ENCODE data around the gene FCHSD2.
"Not testable (repeated sequence)": the region's sequence is repeated elsewhere in the genome, so short reads cannot be mapped to it uniquely, and the experiment has no call there.

FCHSD2 gene

DNA sequence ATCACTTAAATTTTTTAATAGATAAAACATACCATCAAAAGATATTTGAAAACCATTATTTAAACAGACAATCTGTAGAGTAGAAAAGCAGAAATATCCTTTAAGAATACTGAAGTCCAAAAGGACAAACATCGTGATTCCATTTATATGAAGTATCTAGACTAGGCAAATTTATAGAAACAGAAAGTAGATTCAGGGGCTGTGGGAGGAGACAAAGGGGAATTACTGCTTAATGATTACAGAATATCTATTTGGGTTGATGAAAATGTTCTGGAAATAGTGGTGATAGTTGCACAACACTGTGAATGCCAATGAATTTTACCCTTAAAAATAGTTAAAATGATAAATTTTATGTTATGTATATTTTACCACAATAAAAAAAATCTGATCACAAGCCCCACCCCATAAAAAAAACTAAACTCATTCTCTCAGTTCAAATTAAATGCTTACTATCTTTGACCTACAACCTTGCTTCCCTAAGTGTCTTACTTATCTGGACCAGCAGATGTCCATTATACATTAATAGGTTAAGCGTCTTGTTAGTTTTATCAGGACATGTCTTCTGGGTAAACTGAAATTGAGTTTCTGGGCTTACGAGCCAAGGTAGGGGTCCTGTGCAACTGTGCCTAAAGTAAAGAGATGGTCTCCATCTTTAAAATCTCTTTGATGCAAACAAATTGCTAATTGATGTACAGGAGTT, 86.3 kb downstream of the FCHSD2 start:
- DNase-seq = no peak

DNA sequence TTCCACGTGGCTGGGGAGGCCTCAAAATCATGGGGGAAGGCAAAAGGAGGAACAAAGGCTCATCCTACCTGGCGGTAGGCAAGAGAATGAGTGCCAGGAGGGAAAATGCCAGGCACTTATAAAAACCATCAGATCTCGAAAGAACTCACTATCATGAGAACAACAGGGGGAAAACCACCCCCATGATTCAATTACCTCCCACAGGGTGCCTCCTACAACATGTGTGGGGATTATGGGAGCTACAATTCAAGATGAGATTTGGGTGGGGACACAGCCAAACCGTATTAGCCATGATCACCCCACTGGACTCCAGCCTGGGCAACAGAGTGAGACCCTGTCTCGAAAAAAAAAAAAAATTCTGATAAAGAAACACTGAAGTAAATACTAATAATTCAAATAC, 87.1 kb downstream of the FCHSD2 start:
- DNase-seq = no peak

DNA sequence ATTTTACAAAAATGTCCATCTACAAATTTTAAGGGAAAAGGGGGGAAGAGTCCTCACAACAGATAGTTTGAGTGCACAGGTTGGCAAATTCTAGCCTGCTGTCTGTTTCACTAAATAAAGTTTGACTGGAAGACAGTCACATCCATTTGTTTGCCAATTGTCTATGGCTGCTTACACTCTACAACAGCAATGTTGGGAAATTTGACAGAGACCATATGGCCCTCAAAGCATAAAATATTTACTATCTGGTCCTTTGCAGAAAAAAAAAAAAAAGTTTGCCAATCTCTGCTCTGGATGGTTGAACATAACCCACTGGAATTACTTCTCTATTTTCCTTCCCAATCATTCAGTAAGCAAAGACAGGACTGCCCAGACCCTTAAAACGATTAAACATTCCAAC, 88.2 kb downstream of the FCHSD2 start:
- DNase-seq = no peak

DNA sequence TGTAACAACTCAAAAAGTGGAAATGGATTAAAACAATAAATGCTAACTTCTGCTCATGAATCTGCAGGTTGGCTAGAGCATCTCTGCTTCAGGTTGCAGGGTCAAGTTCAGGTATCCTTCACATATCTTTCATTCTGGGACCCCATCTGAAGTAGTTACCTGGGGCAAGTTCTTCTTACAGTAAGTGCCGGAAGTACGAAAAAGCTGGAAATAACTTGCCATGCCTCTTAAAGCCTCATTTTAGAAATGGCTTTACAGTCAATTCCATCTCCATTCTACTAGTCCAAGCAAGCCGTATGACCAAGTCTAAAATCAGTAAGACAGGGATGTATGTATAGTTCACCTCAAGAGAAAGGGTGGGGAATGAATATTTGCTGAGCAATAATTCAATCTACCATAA, 93.7 kb downstream of the FCHSD2 start:
- no peak for DNase-seq

DNA sequence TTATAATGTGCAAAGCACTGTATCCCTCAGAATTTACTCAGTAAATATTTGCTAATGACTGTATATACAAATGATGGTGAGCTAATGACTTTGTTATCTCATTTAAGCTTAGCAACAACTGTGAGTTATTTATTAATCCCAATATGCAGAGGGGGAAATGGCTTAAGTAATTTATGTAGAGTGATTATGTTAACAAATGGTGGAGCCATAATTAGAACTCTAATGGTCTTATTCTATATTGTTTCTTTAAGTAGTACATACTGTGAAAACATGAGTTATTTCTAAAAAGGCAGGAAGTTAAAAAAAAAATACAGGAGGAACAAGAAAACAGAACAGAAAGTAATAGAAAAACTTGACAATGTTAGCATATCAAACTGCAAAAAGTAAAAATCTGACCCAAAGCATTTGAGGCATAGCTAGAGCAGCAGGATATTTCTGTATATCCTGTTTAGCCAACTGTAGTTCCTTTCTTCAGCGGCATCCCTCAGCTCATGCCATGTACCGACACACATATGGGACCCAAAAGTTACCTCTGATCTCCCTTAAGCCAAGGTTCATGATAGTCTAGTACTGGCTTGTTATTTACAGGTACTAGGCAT, 94.2 kb downstream of the FCHSD2 start:
- DNase-seq = no peak

DNA sequence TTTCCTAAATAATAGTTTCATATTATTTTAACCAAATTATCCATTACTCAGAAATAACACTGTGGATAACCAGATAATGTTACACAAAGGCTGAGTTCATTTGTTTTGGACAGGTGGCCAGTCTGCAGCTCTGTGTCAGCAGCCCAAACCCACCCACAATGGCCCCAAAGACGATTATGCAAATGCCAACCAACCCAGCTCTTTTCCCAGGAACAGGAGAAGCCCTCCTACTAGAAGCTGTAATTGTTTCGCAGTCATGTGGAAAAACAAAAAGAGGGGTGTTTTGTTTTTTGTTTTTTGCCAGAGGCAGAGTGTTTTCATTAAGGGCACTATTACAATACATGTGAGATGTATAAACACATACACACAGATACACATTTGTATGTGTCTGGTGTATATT, 102.1 kb downstream of the FCHSD2 start:
- DNase-seq = no peak

DNA sequence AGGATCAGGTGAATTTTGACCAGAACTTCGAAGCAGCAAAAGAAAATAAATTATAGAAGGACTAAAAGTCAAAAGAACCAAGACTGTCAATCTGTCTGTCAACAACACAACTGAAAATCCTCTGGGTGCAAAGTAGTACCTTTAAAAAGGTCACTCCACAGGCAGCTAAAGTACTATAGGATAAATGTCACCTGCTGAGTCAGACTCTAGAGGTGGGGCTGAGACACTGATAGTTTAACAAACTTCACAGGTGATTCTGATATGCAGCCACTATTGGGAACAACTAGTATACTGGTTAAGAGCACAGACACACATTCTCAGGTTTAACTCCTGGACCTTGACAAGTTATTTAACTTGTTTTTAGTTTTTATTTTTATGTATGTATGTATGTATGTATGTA, 107.3 kb downstream of the FCHSD2 start:
- no peak for DNase-seq

DNA sequence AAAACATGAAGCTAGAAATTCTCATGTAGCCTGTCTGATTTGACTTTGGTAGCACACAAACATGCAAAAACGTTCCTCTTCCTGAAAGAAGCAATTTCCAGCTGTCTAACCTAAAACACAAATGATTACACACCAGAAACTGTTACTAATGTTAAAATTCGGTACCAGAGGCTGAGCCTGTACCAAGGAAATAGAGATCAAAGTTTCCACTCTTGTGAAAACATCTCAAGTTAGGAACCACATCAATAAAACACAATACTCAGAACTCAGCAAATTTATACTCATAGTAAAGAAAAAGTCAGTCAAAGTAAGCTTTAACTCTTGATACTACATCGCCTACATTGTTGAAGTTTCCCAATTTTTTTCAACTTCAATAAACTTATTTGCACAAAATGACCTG, 107.8 kb downstream of the FCHSD2 start:
- DNase-seq = no peak

DNA sequence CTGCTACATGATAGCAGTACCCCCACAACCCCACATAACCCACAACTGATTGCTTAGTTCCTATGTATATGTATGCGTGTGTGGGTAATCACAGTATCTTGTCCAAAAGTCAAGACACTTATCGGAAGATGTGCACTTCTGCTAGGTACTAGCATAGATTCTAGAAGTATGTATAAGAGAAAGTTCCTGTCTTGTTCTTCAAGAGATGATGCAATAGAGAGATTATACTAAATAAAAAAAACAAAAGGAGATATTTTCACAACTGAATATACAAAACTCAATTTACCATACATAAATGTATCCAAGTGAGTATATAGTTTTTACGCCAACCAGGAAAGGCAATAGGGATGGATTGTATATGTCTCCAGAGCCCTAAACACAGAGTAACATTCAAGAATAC, 112.0 kb downstream of the FCHSD2 start:
- DNase-seq = no peak

DNA sequence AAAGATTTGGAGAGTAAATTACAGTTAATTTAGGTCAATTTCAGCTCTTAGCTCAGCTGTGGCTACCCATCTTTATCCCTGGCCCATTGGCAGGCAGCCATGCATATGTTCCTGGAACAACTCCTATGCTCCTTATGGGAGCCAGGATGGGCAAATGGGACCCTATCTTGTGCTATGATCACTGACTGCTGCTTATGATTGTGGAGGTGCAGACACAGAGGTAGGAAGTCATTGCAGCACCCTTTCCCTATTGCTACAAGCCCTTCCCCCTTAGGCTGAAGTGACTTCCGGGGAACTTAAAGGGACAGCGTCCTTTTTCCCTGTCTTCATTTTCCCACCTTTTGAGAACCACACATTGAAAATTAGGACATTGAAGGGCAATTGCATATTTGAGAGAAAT, 112.7 kb downstream of the FCHSD2 start:
- DNase-seq = no peak

DNA sequence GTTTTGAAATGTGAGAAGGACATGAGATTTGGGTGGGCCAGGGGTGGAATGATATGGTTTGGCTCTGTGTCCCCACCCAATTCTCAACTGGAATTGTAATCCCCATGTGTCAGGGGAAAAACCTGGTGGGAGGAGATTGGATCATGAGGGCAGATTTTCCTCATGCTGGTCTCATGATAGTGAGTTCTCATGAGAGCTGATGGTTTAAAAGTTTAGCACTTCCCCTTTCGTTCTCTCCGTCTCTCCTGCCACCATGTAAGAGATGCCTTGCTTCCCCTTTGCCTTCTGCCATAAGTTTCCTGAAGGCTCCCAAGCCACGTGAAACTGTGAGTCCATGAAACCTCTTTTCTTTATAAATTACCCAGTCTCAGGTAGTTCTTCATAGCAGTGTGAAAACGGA, 113.5 kb downstream of the FCHSD2 start:
- no peak for DNase-seq

DNA sequence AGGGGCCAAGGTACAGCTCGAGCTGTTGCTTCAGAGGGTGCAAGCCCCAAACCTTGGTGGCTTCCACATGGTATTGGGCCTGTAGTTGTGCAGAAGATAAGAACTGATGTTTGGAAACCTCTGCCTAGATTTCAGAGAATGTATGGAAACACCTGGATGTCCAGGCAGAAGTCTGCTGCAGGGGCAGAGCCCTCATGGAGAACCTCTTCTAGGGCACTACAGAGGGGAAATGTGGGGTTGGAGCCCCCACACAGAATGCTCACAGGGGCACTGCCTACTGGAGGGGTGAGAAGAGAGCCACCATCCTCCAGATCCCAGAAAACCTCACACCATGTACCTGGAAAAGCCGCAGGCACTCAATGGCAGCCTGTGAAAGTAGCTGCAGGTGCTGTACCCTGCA, 114.3 kb downstream of the FCHSD2 start:
- not testable (repeated sequence) for DNase-seq

DNA sequence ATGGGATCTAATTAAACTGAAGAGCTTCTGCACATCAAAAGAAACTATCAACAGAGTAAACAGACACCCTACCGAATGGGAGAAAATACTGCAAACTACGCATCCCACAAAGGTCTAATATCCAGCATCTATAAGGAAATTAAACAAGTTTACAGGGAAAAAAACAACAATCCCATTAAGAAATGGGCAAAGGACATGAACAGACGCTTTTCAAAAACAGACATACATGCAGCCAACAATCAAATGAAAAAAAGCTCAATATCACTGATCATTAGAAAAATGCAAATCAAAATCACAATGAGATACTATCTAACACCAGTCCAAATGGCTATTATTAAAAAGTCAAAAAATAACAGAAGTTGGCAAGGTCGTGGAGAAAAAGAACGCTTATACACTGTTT, 117.5 kb downstream of the FCHSD2 start:
- DNase-seq = no peak

DNA sequence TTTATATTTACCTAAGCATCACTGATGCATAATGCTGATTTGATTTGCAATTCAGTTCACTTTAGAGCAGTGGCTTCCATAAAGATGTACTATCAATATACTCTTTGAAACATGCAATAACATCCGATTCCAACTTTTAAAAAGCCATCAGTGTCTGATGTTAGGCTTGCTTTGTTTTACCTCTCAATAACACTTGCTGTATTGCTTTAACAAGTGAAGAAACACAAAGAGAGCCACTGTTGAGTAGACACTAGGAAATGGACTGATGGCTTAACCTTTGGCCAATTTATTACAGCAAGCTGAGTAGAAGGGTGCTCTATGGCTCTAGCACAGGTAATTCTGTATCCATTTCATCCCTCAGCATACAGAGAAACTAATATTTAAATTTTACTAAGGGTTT, 122.1 kb downstream of the FCHSD2 start:
- no peak for DNase-seq

DNA sequence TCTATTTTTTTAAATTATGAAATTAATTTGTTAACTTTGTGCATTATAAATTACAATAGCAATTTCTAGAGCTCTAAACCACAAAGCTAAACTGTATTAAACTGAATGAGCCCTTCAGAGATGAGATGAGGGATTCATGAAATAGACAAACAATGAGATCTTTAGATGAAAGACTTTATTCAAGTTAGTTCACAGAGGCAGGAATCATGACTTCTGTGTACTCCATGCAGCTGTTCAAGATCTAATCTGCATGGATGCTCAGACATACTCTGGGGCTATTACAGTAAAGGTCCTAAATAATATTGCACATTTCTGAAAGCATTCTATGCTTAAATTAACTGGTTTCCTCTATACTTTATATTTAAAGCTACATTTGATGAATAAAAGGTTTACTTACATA, 122.7 kb downstream of the FCHSD2 start:
- DNase-seq = no peak

DNA sequence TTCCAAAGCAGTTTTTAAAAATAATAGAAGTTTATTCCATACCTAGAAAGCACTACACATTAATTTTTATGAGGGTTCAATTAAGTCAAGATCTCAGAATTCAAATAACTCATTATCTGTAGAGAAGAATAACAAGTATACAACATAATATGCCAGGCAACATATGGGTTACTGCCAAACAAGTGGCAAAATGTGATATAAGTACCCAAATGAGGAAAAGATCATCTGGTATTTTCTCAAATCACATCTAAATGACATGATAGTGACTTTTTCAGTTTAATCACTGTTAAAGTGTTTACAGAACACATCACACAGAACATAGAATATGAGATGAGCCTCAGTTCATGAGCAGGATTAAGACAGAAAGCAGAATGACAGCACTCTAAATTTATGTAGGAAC, 123.3 kb downstream of the FCHSD2 start:
- DNase-seq = no peak

DNA sequence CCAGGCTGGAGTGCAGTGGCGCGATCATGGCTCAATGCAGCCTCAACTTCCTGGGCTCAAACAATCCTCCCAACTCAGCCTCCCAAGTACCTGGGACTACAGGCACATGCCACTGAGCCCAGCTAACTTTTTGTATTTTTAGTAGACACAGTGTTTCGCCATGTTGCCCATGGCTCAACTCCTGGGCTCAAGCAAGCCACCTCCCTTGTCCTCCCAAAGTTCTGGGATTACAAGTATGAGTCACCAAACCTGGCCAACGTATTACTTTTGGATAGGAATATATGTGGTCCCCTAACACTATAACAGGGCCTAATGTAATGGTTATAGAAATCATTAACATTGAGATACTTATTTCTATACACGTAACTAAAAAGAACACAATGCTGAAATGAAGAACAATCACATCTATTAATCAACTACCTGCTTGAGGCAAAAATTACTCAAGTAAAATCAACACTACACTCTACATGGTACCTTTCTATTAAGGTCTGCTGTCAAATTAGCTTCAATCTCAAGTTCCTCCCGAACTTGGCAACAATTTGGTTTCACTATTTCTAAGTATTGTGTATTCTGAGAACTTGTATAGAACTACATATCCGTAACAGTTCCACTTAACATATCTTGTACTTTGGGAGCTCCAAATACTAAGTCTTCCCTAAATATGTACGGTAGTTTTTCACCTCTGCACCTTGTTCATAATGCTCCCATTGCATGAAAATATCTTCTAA, 124.9 kb downstream of the FCHSD2 start:
- no peak for DNase-seq

DNA sequence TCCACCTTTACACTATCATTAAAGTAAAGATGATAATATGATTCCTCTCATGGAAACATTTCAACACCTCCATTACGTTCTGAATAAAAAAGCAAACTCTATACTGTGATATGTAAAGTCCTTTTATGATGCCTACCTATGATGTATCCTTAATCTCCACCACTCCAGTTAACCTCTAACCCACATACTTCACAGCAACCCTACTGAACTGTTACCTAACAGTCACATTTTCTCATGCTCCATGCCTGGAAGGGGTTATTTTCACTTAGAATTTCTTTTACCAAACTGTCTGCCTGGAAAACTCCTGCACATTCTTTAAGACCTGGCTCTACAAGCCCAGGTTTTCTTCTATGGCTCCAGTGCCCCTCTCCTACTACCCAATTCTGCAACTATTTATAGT, 129.1 kb downstream of the FCHSD2 start:
- DNase-seq = no peak

DNA sequence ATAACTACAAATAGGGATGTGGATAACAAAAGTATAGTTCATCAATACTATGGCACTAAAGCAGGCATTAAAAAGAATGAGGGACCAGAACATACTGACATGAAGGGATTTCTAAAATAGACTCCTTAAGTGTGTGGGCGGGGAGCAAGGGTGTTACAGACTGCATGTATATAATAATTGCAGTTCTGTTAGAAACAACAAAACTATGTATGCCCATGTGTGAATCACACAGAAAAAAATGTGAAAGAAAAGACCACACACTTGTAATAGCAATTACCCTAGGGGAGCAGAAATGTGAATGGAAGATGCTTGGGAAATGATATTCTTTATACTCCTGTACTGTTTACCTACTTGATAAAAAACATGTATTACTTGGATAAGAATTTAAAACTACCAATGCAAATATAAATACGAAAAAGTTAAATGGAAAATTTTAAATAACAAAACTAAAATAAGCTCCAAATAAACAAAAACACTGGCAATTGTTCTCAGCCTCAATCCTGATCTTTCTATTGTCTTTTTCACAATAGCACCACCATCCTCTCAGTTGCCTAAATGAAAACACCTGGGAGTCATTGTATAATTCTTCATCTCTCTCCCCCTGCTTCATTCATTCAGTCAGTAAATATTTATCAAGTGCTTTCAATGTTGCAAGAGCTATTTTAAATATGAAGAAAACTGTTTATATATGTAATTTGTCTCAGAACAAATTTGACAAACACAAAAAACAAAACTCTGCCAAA, 129.8 kb downstream of the FCHSD2 start:
- DNase-seq = no peak

DNA sequence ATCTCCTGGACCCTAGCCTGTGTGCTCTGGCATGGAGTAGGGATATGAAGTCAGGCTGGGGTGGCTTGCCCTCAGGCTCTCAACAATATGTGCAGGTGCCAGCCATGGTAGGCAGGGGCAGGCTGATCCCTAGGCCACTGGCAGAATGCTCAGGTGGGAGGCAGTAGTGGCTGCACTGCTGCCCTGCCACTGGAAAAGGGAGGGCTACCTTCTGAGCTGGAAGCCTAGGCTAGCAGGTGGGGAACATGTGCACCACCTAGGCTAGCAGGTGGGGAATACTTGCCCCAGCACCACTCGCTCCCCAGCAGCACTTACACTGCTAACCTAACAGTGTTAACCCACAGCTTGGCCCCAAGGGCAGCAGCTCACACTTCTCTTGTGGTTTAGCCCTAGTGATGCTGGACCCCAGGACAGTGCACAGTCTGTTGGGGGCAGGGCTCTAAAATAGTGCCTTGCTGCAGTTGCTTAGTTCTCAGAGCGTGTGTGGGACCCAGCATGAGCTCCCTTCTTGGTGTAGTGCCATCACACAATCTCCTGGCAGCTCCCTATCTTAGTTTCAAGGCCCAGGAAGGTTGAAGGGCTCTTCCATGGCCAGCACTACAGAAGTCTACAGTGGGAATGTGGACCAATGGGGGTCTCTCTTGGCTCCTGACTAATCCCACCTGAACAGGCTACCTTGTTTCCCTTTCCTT, 130.8 kb downstream of the FCHSD2 start:
- no peak for DNase-seq

DNA sequence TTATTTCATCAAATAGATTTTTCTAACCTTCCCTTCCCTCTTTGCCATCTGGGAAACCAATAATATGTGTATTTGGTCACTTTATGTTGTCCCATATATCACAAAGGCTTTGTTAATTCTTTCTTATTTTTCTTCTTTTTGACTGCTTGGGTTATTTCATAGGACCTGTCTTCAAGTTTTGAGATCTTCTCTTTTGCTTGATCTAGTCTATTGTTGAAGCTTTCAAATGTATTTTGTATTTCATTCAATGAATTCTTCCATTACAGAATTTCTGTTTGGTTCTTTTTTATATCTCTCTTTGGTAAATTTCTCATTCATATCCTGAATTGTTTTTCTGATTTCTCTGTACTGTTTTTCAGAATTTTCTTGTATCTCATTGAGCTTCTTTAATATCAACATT, 132.1 kb downstream of the FCHSD2 start:
- DNase-seq = no peak

DNA sequence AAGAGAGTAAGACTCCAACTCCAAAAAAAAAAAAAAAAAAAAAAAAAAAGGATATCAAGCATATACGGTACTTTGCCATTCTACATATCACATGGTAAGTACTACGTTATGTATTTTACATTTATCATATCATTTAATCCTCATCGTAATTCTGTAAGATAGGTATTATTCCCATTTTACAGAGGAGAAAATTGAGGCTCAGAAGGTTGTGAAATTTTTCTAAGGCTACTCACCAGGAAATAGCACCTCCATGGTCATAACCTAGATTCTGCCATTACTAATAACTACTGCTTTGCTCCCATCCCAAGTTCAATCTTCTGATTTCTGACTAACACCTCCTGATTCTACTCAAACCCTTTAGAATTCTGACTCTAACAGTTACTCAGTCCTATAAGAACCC, 138.0 kb downstream of the FCHSD2 start:
- no peak for DNase-seq

DNA sequence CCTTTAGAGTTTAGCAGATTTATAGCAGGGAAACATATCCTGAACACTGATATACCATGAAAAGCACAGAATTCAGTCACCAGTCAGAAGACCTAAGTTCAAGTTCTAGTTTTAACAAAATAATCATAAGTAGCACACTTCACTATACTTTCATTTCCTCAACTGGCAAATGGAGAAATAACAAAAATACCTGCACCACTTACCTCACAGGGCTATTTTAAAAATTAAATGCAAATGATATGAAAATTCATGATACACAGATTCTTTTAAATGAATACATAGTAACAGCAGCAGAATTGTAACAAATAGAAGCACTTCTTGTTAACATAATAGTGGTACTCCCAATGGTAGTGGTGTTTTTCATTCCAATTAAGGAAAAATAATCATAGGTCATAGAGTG, 139.0 kb downstream of the FCHSD2 start:
- no peak for DNase-seq

Measured in activated T-cell treated with anti-CD3 and anti-CD28 coated beads, Interleukin-2, amount 50 U/mL, for 1 hour (primary cell).